Measurements from ENCODE around the gene TMEM238. TPM values are rescaled to one million over a fixed set of nuclear protein-coding genes. Genes with fewer than 3 reads are reported as not detected.
A peak's percentile ranks its signal among the peaks of the same experiment; 100 is the strongest.
"Not testable (repeated sequence)": the region's sequence is repeated elsewhere in the genome, so short reads cannot be mapped to it uniquely, and the experiment has no call there.

TMEM238 gene
- total RNA-seq, 1 donor from 2014 or later: 1.4 TPM

- no peak overlapping the region for H3K4me3 ChIP-seq (ENCODE audit: low read depth, low read length)
- TF ChIP-seq, protein P1, sequence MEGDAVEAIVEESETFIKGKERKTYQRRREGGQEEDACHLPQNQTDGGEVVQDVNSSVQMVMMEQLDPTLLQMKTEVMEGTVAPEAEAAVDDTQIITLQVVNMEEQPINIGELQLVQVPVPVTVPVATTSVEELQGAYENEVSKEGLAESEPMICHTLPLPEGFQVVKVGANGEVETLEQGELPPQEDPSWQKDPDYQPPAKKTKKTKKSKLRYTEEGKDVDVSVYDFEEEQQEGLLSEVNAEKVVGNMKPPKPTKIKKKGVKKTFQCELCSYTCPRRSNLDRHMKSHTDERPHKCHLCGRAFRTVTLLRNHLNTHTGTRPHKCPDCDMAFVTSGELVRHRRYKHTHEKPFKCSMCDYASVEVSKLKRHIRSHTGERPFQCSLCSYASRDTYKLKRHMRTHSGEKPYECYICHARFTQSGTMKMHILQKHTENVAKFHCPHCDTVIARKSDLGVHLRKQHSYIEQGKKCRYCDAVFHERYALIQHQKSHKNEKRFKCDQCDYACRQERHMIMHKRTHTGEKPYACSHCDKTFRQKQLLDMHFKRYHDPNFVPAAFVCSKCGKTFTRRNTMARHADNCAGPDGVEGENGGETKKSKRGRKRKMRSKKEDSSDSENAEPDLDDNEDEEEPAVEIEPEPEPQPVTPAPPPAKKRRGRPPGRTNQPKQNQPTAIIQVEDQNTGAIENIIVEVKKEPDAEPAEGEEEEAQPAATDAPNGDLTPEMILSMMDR (IDR thresholded peaks at IDR 0.05; ENCODE audit: insufficient read depth, low read length, poor library complexity, severe bottlenecking): no peak
- no peaks in the 10 kb centered on the region for H3K27me3 ChIP-seq (ENCODE audit: control insufficient read depth, insufficient read depth, low read length)
- H3K36me3 ChIP-seq (ENCODE audit: control insufficient read depth, insufficient read depth, low read length): no peaks in the 10 kb centered on the region
- DNase-seq (ENCODE audit: low read depth): no peak
Observed at GRCh38 chr19:55410168-55410567, 26.1 kb upstream of the TMEM238 start.

- H3K4me3 ChIP-seq (ENCODE audit: low read depth, low read length); H3K36me3 ChIP-seq (ENCODE audit: control insufficient read depth, insufficient read depth, low read length); DNase-seq (ENCODE audit: low read depth); H3K27me3 ChIP-seq (ENCODE audit: control insufficient read depth, insufficient read depth, low read length): not testable (repeated sequence)
Observed at GRCh38 chr19:55409179-55409578, 25.1 kb upstream of the TMEM238 start.

DNA sequence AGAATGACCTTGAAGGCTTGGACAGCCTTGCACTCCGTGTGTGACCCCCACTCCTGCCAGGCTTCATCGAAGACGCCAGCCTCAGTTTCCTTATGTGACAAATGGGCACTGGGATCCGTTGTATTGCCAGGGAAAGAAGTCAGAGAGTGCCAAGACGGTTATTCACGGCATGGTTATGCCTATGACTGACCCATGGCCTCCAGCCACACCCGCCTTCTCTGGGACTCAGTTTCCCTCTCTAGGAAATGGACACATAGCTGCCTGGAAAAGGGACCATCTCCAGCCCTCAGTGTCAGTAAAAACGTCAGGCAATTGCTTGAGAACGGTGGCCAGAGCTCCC is 24.4 kb upstream of the TMEM238 start:
- peak overlapping the region; percentile 31 for H3K4me3 ChIP-seq (ENCODE audit: low read depth, low read length)
- no peak for DNase-seq (ENCODE audit: low read depth)
- H3K36me3 ChIP-seq (ENCODE audit: control insufficient read depth, insufficient read depth, low read length): no peaks in the 10 kb centered on the region
- no peaks in the 10 kb centered on the region for H3K27me3 ChIP-seq (ENCODE audit: control insufficient read depth, insufficient read depth, low read length)
- TF ChIP-seq, protein P1 (IDR thresholded peaks at IDR 0.05; ENCODE audit: insufficient read depth, low read length, poor library complexity, severe bottlenecking): no peak

GRCh38 chr19:55407800-55408532 is 23.9 kb upstream of the TMEM238 start:
- TF ChIP-seq, protein P1 (IDR thresholded peaks at IDR 0.05; ENCODE audit: insufficient read depth, low read length, poor library complexity, severe bottlenecking): no peak
- peaks cover 1% of the 10 kb centered on the region for H3K36me3 ChIP-seq (ENCODE audit: control insufficient read depth, insufficient read depth, low read length)

GRCh38 chr19:55407550-55407799 is 23.4 kb upstream of the TMEM238 start, which contains the start of gene UBE2S:
Gene UBE2S, minus strand, starts transcription at chr19:55407788. Its CDS starts 199 bp downstream, at chr19:55407589.
- H3K27me3 ChIP-seq (ENCODE audit: control insufficient read depth, insufficient read depth, low read length); DNase-seq (ENCODE audit: low read depth); H3K36me3 ChIP-seq (ENCODE audit: control insufficient read depth, insufficient read depth, low read length): not testable (repeated sequence)
- peak within 1 kb of the TSS; percentile 92 for H3K4me3 ChIP-seq (ENCODE audit: low read depth, low read length)

More at GRCh38 chr19:55407800-55408532, 23.9 kb upstream of the TMEM238 start:
- DNase-seq (ENCODE audit: low read depth): peak; percentile 95
- Histone ChIP-seq H3K4me3 (ENCODE audit: low read depth, low read length) (peak overlapping the region; percentile 92), H3K27me3 (ENCODE audit: control insufficient read depth, insufficient read depth, low read length) (no peaks in the 10 kb centered on the region)

GRCh38 chr19:55406826-55407549 is 22.9 kb upstream of the TMEM238 start:
- no peak for DNase-seq (ENCODE audit: low read depth)
- no peaks in the 10 kb centered on the region for H3K27me3 ChIP-seq (ENCODE audit: control insufficient read depth, insufficient read depth, low read length)
- H3K4me3 ChIP-seq (ENCODE audit: low read depth, low read length): peak overlapping the region; percentile 92

More at GRCh38 chr19:55406826-55407549, 22.9 kb upstream of the TMEM238 start:
- TF ChIP-seq, protein P1 (IDR thresholded peaks at IDR 0.05; ENCODE audit: insufficient read depth, low read length, poor library complexity, severe bottlenecking): no peak
- peaks cover 1% of the 10 kb centered on the region for H3K36me3 ChIP-seq (ENCODE audit: control insufficient read depth, insufficient read depth, low read length)
